ENCODE data around the gene TUFM.

- TF ChIP-seq TCF7 (CRISPR knock-in tag; IDR thresholded peaks at IDR 0.05; ENCODE audit: low read depth) (no peak), CTCF (IDR thresholded peaks at IDR 0.05) (no peak), ZNF317 (CRISPR knock-in tag; IDR thresholded peaks at IDR 0.05; ENCODE audit: borderline replicate concordance, low read depth) (no peak), CBFB (CRISPR knock-in tag; IDR thresholded peaks at IDR 0.05; ENCODE audit: low read depth) (no peak), MAX (CRISPR knock-in tag; IDR thresholded peaks at IDR 0.05) (no peak), SOX15 (CRISPR knock-in tag; IDR thresholded peaks at IDR 0.05) (no peak), NR3C1 (CRISPR knock-in tag; conservative IDR thresholded peaks at IDR 0.05; ENCODE audit: low read depth) (no peak), ZNF416 (CRISPR knock-in tag; IDR thresholded peaks at IDR 0.05) (no peak), KAT7 (CRISPR knock-in tag; IDR thresholded peaks at IDR 0.05; ENCODE audit: borderline replicate concordance) (no peak)
- TF ChIP-seq, protein P1, sequence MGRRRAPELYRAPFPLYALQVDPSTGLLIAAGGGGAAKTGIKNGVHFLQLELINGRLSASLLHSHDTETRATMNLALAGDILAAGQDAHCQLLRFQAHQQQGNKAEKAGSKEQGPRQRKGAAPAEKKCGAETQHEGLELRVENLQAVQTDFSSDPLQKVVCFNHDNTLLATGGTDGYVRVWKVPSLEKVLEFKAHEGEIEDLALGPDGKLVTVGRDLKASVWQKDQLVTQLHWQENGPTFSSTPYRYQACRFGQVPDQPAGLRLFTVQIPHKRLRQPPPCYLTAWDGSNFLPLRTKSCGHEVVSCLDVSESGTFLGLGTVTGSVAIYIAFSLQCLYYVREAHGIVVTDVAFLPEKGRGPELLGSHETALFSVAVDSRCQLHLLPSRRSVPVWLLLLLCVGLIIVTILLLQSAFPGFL (CRISPR knock-in tag; IDR thresholded peaks at IDR 0.05; ENCODE audit: borderline replicate concordance) = no peak
- TF ChIP-seq, protein P2, sequence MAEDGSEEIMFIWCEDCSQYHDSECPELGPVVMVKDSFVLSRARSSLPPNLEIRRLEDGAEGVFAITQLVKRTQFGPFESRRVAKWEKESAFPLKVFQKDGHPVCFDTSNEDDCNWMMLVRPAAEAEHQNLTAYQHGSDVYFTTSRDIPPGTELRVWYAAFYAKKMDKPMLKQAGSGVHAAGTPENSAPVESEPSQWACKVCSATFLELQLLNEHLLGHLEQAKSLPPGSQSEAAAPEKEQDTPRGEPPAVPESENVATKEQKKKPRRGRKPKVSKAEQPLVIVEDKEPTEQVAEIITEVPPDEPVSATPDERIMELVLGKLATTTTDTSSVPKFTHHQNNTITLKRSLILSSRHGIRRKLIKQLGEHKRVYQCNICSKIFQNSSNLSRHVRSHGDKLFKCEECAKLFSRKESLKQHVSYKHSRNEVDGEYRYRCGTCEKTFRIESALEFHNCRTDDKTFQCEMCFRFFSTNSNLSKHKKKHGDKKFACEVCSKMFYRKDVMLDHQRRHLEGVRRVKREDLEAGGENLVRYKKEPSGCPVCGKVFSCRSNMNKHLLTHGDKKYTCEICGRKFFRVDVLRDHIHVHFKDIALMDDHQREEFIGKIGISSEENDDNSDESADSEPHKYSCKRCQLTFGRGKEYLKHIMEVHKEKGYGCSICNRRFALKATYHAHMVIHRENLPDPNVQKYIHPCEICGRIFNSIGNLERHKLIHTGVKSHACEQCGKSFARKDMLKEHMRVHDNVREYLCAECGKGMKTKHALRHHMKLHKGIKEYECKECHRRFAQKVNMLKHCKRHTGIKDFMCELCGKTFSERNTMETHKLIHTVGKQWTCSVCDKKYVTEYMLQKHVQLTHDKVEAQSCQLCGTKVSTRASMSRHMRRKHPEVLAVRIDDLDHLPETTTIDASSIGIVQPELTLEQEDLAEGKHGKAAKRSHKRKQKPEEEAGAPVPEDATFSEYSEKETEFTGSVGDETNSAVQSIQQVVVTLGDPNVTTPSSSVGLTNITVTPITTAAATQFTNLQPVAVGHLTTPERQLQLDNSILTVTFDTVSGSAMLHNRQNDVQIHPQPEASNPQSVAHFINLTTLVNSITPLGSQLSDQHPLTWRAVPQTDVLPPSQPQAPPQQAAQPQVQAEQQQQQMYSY (CRISPR knock-in tag; IDR thresholded peaks at IDR 0.05) = no peak
Measured at GRCh38 chr16:28838558-28838918, 7.6 kb downstream of the TUFM start.

Measured in WTC11 (cell line).